Left lung (tissue), 10 donors: ENCODE data around the gene PLA2G5. TPM values are rescaled to one million over a fixed set of nuclear protein-coding genes. Genes with fewer than 3 reads are reported as not detected.
A peak's percentile ranks its signal among the peaks of the same experiment; 100 is the strongest.

Source experiments
- ATAC-seq: fragments of 200-7000 bp; cut with Tn5 transposase; one replicate; pipeline ENCODE4 v1.9.1; 2020; ENCODE audit warnings: moderate library complexity
- DNase-seq, 4 donors: peaks; one replicate each; pipeline ENCODE4 v3.0.0-alpha.2; 2013 to 2020
- H3K27ac ChIP-seq, 2 donors: fragments of 200-600 bp; sonication (generic) in 1 of 2; one replicate each; pipeline versions ENCODE4 v1.5.0 to v1.8.0; 2020 to 2021
- H3K27me3 ChIP-seq, 2 donors: fragments of 200-600 bp; sonication (generic) in 1 of 2; one replicate each; pipeline versions ENCODE4 v1.5.0 to v1.8.0; 2020 to 2021
- H3K36me3 ChIP-seq, 2 donors: fragments of 200-600 bp; sonication (generic) in 1 of 2; one replicate each; pipeline versions ENCODE4 v1.5.0 to v1.8.0; 2020 to 2021
- H3K4me1 ChIP-seq, 2 donors: fragments of 200-600 bp; one replicate each; pipeline ENCODE4 v1.8.0; 2021
- H3K4me3 ChIP-seq, 2 donors: fragments of 200-600 bp; sonication (generic) in 1 of 2; one replicate each; pipeline versions ENCODE4 v1.5.0 to v1.8.0; 2020 to 2021; ENCODE audit warnings: mild to moderate bottlenecking in 1 of 2
- H3K9me3 ChIP-seq, 2 donors: fragments of 200-600 bp; sonication (generic) in 1 of 2; one replicate each; pipeline versions ENCODE4 v1.5.0 to v1.8.0; 2020 to 2021
- intact Hi-C, 2 donors: fragments of 100-400 bp; cut with DNase I; formaldehyde crosslinking; loops; one replicate each; pipeline versions ENCODE4 v1.11.2 to v1.14.2; 2022
- polyA plus RNA-seq, 6 donors: library from polyadenylated mRNA; unstranded; fragments of 120-200 nt; gene quantifications; one replicate each; pipeline ENCODE4 v1.2.1, GENCODE V29; 2013; ENCODE audit not compliant: insufficient read length in 6 of 6
- total RNA-seq, 2 donors: library from RNA; stranded (reverse); fragmentation: NEBNext Ultra II Directional; extraction: Animal tissue kit (Norgen Biotek cat#: 25700); gene quantifications; one replicate each; pipeline ENCODE4 v1.2.1, GENCODE V29; 2021
- TF ChIP-seq, protein P1 (sequence below), 2 donors: fragments of 200-600 bp; sonication (generic) in 1 of 2; IDR thresholded peaks; one replicate each; pipeline versions ENCODE4 v1.5.0 to v1.8.0; 2021; ENCODE audit warnings: antibody characterized with exemption in 2 of 2
- donor health status: DM: no; HTN: yes; CAD: no.
- donor health status: DM: no; HTN: no; CAD: no.

The PLA2G5 gene
- total and polyA plus RNA-seq, 8 donors: 0.41 to 5.5 (median 0.92) TPM

DNA sequence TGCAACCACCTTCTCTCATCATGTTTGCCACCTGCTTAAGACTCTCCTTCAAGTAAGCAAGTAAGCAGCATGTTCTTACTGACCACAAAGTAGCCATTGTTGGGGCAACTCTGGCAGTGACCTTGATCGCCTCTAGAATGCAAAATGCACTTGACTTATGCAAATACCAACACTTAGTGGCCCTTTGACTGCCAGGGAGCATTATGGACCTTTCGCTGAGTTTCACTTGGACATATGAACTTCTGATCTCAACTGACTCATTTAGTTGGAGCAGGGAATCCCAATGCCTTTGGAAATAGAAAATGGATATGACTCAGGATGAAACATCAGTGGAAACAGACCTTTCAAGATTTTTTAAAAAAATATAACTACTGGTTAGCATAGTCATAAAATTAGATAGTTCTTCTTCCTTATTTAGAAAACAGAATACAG, 6.1 kb upstream of the PLA2G5 start:
- ATAC-seq (peak; percentile 88), DNase-seq (no peak)
- peaks cover 0 to 6% of the 10 kb centered on the region in 2 donors for H3K4me1 ChIP-seq
- H3K4me3 ChIP-seq: no peak overlapping the region
- no peaks in the 10 kb centered on the region for H3K9me3 ChIP-seq
- no peaks in the 10 kb centered on the region for H3K36me3 ChIP-seq
- TF ChIP-seq, protein P1, sequence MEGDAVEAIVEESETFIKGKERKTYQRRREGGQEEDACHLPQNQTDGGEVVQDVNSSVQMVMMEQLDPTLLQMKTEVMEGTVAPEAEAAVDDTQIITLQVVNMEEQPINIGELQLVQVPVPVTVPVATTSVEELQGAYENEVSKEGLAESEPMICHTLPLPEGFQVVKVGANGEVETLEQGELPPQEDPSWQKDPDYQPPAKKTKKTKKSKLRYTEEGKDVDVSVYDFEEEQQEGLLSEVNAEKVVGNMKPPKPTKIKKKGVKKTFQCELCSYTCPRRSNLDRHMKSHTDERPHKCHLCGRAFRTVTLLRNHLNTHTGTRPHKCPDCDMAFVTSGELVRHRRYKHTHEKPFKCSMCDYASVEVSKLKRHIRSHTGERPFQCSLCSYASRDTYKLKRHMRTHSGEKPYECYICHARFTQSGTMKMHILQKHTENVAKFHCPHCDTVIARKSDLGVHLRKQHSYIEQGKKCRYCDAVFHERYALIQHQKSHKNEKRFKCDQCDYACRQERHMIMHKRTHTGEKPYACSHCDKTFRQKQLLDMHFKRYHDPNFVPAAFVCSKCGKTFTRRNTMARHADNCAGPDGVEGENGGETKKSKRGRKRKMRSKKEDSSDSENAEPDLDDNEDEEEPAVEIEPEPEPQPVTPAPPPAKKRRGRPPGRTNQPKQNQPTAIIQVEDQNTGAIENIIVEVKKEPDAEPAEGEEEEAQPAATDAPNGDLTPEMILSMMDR (IDR thresholded peaks at IDR 0.05): no peak
- intact Hi-C loops: no loop called here
- H3K27ac ChIP-seq: no peak overlapping the region
- H3K27me3 ChIP-seq: peaks cover 0 to 7% of the 10 kb centered on the region in 2 donors

DNA sequence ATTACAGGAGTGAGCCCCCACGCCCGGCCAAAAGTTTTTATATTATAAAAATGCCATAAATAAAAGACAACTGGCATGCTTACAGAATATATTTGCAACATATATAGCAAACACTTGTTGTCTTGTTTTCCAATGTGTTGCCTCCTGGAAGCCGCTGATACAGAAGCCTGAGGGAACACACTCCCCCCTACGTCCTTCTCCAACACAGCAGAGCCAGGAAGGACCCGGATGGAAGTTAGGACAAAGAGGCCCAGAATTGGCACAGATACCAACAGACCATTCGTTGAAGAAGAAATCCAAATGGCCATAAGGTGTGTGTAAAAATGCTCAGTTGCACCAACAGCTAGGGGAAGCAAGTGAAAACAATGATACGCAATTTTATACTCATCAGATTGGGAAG, 1.3 kb upstream of the PLA2G5 start:
- intact Hi-C loops: no loop called here
- H3K4me3 ChIP-seq: no peak overlapping the region
- TF ChIP-seq, protein P1 (IDR thresholded peaks at IDR 0.05): no peak
- no peak overlapping the region for H3K27ac ChIP-seq
- DNase-seq (no peak), ATAC-seq (no peak)
- no peaks in the 10 kb centered on the region for H3K36me3 ChIP-seq
- H3K27me3 ChIP-seq: peaks cover 0 to 7% of the 10 kb centered on the region in 2 donors
- no peaks in the 10 kb centered on the region for H3K9me3 ChIP-seq
- H3K4me1 ChIP-seq: no peaks in the 10 kb centered on the region

DNA sequence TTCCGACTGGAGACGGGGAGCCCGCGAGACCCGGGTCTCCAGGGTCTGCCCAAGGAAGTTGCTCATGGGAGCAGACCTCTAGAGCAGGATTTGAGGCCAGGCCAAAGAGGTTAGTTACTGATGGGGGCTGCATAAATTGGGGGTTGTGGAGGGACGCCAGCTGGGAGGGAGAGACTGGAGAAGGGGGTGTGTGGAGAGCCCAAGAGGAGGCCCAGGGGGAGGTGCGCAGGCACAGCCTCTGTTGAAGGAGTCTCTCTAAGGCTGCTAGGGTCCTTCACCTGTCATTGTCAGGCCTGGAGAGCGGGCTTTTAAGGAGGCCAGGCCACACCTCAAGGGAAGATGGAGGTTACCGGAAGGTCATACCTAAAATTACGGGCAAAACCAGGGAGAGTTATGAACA, 363 bp downstream of the PLA2G5 start:
- H3K36me3 ChIP-seq: no peaks in the 10 kb centered on the region
- H3K4me3 ChIP-seq: no peak overlapping the region
- TF ChIP-seq, protein P1 (IDR thresholded peaks at IDR 0.05): no peak
- peaks cover 0 to 7% of the 10 kb centered on the region in 2 donors for H3K27me3 ChIP-seq
- H3K27ac ChIP-seq: no peak overlapping the region
- DNase-seq (no peak), ATAC-seq (peak; percentile 57)
- H3K9me3 ChIP-seq: no peaks in the 10 kb centered on the region
- H3K4me1 ChIP-seq: no peaks in the 10 kb centered on the region
- intact Hi-C loops: no loop called here

DNA sequence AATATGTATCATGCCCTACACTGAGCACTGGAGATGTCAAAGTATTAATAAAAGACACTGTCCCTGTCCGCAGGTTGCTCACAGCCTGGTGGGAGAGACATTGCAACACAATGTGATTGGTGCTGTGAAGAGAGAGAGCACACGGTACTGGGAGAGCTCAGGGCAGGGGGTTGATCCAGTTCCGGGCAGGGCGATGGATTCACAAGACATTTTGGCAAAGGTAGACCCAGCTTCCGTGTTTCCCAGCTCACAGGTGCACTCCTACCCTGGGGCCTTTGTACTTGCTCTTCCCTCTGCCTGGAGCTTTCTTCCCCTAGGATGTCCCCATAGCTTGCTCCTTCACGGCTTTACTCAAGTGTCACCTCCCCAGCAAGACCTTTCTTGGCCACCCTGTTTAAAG, 1.4 kb downstream of the PLA2G5 start:
- Histone ChIP-seq H3K9me3 (no peaks in the 10 kb centered on the region), H3K27ac (no peak overlapping the region), H3K4me3 (no peak overlapping the region), H3K4me1 (no peaks in the 10 kb centered on the region), H3K36me3 (no peaks in the 10 kb centered on the region), H3K27me3 (peaks cover 0 to 7% of the 10 kb centered on the region in 2 donors)
- ATAC-seq (no peak), DNase-seq (no peak)
- intact Hi-C loops: no loop called here
- TF ChIP-seq, protein P1 (IDR thresholded peaks at IDR 0.05): no peak

DNA sequence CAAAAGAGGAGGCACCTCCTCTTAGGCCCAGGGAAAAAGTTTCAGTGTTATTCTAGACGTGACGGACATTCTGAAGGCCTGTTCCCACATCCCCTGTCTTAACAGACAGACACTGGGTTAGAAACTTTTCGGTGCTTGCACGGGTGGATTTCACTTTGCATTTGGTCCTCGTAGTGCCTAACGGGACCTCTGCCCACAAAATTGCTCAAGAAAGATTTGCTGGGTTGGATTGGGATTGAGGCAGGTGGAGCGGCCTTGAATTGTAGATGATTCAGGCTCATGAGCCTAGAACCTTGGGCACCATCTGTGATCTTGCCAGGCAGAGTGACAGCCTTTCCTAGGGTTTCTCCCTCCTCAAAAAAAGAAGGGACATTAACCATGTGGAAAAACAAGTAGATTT, 2.8 kb downstream of the PLA2G5 start:
- Histone ChIP-seq H3K4me3 (no peak overlapping the region), H3K27me3 (peaks cover 0 to 4% of the 10 kb centered on the region in 2 donors), H3K4me1 (no peaks in the 10 kb centered on the region), H3K27ac (no peak overlapping the region), H3K9me3 (no peaks in the 10 kb centered on the region), H3K36me3 (no peaks in the 10 kb centered on the region)
- TF ChIP-seq, protein P1 (IDR thresholded peaks at IDR 0.05): no peak
- DNase-seq: no peak
- intact Hi-C loops: no loop called here
- ATAC-seq: no peak
